Activated CD8-positive, alpha-beta memory T cell treated with anti-CD3 and anti-CD28 coated beads, Interleukin-2, amount 50 U/mL, for 4 hours (primary cell): ENCODE measurements around the gene BCS1L.
A peak's percentile ranks its signal among the peaks of the same experiment; 100 is the strongest.
"Not testable (repeated sequence)": the region's sequence is repeated elsewhere in the genome, so short reads cannot be mapped to it uniquely, and the experiment has no call there.

Experiments used
- DNase-seq: peaks from one replicate; pipeline ENCODE4 v3.0.0-alpha.2; 2020

The BCS1L gene

GRCh38 chr2:218662827-218663226, 3.3 kb downstream of the BCS1L start:
- no peak for DNase-seq

DNA sequence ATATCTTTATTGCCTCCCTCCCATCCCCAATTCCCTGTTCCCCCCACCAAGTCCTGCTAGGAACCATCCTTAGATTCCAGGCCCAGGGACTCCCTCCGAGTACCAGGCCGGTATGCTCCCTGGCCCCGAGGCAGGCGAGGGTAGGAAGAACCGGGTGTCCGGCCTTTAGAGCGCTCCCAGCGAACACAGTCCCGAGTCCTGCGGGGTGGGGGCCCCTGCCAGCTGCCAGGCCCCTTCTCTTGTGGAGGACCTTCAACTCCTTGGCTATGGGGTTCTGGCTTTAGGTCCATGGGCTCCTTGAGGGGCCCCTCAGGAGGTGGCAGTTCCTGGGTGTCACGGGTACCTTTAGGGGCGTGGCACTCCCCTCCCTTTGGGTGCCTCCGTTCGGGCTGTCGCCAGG, 4.4 kb downstream of the BCS1L start:
- no peak for DNase-seq

DNA sequence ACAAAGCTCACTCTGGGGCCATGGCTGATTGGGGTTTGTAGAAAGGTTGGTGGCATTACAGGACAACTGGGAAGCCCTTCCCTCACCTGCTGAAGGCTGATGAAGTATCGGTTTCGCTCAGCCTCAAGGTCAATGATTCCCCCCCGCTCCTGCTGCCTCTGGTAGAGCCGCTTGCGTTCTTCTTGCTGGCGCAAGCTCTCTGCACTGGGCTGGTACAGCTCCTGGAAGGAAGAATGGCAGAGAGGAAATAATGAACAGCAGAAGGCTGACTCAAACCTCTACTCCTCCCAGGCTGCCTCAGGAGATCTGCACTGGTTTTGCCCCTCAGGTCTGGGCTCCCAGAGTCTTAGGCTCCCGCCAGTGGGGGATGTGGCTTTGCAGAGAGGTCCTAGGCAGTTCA, 5.2 kb downstream of the BCS1L start:
- no peak for DNase-seq

GRCh38 chr2:218671097-218671653, 11.7 kb downstream of the BCS1L start:
- no peak for DNase-seq

DNA sequence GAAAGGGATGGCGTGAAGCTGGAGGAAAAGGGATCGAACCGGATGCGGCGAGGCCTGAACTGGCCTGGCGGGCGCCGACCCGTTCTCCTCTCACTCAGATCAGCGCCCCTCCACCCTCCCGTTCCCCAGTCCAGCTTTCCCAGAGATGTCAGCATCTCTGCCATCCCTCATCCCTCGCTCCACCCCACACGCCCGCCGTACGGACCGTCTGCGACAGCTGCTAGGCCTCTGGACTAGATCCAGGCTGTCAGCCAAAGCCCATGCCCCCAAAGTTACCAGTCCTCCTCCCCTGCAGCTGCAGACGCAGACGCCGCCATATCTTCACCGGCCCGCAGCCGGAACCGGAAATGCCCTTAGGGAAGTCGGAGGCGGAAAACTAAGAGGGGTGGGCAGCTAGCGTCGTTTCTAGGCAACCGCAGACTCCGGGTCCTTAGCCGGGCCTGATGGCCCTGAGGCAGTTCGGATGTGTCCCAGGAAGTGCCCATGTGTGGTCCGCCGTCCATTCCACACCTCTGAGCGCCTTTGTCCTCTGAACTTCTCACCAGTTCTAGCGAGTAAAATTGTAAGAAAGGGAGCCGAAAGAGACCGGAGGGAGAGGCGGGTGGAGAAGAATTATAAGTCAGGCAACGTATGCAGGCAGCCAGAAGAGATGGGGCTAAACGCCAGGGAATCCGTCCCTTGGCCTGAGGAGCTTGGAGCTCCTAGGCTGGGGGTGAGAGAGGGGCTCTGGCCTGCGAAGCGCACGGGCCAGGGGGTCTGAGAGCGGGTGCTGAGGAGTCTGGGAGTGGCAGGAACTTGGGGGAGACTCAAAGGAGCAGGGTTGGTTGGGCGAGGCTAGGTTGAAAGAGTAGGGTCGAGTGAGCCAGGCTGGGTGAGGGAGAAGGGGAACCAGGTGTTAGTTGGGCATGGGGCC, 12.4 kb downstream of the BCS1L start, which contains the start of the genes RNF25 and STK36:
TSS of gene RNF25 (minus strand) at position 349 of the 913 bp plus-strand sequence. CDS start at position 317, 32 bp downstream.
TSS of gene STK36 (plus strand) at position 433 of the 913 bp plus-strand sequence. CDS start 744 bp downstream, outside the sequence.
- DNase-seq = peak; percentile 80

- no peak for DNase-seq
These were observed 19.6 kb downstream of the BCS1L start for GRCh38 chr2:218679119-218679518.

- no peak for DNase-seq
These were observed 20.6 kb downstream of the BCS1L start for GRCh38 chr2:218680061-218680460.

- DNase-seq = not testable (repeated sequence)
These were observed 28.0 kb downstream of the BCS1L start for GRCh38 chr2:218687400-218688060.

DNA sequence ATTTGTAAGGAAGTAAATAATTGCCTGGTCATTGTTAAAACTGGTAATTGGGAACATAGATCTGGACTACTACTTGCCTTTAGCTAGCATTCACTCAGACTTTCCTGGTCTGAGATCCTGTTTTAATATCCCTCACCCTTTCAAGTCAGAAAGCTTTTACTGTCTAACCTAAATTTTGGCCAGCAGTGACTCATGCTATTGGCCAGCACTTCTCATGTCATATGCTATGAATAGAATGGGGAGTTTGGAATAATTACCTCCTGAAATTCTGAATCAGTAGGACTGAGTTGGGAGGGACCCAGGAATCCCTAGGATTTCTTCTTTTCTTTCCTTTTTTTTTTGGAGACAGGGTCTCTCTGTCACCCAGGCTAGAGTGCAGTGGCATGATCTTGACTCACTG, 31.8 kb downstream of the BCS1L start:
- no peak for DNase-seq

DNA sequence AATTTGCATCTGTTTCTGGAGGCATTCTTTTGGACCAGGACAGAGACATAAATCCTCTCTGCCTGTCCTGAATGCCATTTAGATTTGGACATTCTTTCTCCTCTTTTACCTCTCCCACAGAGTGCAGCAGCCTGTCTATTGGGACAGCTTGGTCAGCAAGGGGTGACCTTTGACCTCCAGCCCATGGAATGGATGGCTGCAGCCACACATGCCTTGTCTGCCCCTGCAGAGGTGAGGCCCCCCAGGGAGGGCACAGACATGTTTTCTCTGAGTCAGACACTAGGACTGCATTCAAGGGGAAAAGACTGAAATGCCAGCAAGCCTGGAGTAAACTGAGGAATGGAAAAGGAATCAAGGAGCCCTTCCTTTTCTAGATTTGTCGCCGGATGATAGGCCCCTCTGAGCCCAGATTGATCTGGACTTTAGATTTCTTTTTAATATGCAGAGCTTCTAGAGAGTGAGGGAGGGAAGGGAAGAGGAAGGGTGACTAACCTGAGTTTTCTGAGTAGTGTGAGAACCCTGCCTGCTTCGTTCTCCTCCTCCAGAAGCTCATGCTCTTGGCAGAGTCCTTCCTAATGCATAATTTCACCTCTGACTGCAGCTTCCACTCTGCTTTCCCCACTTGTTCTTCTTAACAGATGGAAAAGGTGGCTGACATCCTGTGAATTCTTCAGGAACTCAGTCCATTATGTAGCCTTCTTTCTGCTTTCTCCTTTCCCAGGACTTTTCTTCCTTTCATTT, 35.1 kb downstream of the BCS1L start:
- no peak for DNase-seq

- no peak for DNase-seq
These were observed 39.4 kb downstream of the BCS1L start for GRCh38 chr2:218698885-218699284.

GRCh38 chr2:218701806-218702205, 42.3 kb downstream of the BCS1L start:
- no peak for DNase-seq

DNA sequence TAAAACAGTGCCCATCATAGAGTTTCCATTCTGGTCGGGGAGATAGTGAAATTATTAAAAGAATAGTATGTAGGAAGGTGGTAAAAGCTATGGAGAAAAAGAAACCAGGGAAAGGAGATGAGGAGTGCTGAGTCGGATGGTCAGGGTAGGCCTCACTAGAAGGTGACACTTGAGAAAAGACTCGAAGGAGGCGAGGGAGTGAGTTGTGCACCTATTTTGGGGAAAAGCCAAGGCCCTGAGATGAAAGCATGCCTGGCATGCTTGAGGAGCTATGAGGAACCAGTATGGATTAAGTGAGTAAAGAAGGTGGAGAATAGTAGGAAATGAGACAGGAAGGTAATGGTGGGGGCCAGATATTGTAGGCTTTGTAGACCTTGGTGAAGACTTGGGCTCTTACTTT, 43.9 kb downstream of the BCS1L start:
- DNase-seq = no peak

DNA sequence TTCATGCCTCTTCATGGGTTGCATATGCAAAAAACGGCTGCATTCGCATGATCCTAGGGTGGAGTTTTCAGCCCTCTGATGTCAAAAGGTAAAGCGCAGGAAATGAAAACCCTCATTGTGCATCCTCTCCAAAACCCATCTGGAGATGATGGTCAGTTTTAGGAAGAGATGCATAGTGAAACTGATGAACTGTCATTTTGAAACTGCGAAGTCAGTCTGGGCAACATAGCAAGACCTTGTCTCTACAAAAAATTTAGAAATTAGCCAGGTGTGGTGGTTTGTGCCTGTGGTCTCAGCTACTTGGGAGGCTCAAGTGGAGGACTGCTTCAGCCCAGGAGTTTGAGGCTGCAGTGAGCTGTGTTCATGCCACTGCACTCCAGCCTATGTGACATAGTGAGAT, 48.6 kb downstream of the BCS1L start:
- DNase-seq = no peak

DNA sequence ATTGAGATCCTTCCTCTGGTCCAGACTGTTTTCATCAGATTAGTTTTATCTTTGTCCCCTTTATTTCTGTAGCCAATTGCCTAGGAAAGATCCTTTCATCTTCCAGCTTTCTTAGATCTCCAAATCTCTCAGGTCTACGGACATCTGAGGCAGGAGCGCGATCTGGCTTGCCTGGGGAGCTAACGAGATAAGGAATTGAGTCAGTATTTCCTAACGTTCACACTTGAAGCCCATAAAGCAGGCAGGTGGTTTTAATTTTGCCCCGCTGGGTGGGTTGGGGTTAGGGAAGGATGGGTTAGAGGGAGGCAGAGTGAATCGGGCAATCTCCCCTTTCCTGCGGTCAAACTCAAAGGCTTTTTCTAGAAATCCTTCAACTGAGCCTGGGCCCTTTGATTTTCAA, 50.4 kb downstream of the BCS1L start:
- DNase-seq = no peak

DNA sequence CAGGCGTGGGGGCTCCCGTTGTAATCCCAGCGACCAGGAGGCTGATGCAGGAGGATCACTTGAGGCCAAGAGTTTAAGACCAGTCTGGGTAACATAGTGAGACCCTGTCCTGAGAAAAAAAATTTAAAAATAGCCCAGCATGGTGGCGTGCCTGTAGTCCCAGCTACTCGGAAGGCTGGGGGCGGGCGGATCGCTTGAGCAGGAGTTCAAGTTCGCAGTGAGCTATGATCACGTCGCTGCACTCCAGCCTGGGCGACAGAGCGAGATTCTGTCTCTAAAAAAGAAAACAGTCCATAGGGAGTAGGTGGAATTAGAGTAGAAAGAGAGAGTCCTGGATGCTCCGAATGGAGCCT, 50.8 kb downstream of the BCS1L start:
- no peak for DNase-seq

DNA sequence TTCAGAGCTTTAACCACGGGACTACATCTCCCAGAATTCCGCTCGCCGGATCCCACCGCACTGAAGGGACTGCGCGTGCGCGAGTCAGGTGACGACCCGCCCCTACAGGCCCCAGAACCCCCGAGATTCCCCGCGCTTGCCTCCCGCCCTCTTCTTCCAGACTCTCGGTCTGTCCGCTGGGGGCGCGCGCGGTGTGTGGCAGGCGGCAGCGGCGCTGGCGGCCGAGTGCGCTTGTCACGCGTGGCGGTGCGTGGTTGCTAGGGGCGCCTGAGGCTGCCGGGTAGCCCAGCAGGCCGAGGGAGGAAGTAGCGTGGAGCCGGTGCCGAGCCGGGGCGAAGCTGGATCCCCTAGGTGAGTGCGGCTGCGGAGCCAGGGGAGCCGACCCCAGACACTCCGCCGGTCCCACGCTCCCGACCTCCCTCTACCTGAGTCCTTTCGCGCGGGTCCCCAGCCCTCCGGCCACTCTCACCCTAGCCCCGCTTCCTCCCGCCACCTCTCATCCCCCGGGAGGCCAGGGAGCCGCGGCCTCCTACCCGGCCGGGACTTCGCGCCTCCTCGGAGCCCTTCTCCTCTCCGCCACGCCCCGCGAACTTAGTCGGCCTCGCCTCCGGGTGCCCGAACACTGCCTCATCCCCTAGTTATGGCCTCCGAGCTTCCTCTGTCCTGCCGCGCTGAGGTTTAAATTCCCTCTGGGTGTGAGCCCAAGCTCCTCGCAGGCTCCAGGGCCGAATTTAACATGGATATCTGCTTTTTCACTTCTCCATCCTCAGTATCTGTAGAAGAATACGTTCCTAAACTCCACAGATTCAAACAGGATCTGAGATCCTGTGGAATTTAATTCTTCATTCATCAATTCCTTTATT, 51.4 kb downstream of the BCS1L start, which contains the start of gene TTLL4:
TSS of gene TTLL4 (plus strand) at position 149 of the 863 bp plus-strand sequence. CDS start 26,842 bp downstream, outside the sequence.
- DNase-seq = peak; percentile 98

DNA sequence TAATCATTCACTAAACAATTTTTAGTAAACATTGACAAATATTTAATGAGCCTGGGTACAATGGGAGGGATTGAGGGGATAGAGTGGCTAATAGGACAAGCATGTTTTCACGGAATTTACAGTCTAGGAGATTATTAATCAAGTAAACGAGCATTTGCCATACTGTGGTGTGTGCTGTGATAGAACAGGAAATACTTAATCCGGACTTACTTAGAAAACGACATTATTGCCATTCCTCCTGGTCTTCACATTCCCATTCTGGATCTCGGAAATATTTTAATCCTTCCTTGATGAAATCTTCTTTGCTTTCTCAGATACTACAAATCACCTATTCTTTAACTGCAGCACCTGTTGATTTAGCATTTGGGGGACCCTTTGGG, 52.1 kb downstream of the BCS1L start:
- no peak for DNase-seq
